Measurements from ENCODE around the gene AHDC1.

The AHDC1 gene

GRCh38 chr1:27605300-27605766 lies 1.4 kb upstream of the AHDC1 start:
- Histone ChIP-seq H3K27ac (no peak overlapping the region), H3K4me3 (no peak overlapping the region)
- no peak for TF ChIP-seq CTCF (IDR thresholded peaks at IDR 0.05)
- DNase-seq (ENCODE audit: low spot score), result no peak

- H3K27ac ChIP-seq, result peak overlapping the region; percentile 95 to 98
- TF ChIP-seq CTCF (IDR thresholded peaks at IDR 0.05), result no peak
Measured at GRCh38 chr1:27604579-27605299, 795 bp upstream of the AHDC1 start.

DNA sequence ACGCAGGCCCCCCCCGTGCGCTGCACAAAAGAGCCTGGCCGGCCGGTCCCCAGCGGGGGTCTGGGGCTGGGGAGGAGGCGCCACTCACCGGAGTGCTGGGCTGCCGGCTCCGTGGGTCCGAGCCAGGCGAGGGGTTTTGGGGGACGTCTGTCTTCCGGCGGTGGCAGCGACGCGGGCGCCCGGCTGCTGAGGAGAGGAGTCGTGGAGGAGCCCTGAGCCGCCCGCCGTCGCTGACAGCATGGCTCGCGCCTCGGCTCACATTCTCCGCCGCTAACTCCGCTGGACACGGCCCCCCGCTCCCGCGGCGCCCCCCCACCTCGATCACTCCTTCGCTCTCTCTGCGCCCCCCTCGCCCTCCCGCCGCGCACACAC lies 649 bp downstream of the AHDC1 start:
- no peak for TF ChIP-seq CTCF (IDR thresholded peaks at IDR 0.05)
- H3K27ac ChIP-seq, result peak overlapping the region; percentile 95 to 98
- DNase-seq (ENCODE audit: low spot score), result no peak
- H3K4me3 ChIP-seq, result peak overlapping the region; percentile 89

More at GRCh38 chr1:27604579-27605299, 795 bp upstream of the AHDC1 start:
- H3K4me3 ChIP-seq, result peak overlapping the region; percentile 89
- DNase-seq (ENCODE audit: low spot score), result no peak

DNA sequence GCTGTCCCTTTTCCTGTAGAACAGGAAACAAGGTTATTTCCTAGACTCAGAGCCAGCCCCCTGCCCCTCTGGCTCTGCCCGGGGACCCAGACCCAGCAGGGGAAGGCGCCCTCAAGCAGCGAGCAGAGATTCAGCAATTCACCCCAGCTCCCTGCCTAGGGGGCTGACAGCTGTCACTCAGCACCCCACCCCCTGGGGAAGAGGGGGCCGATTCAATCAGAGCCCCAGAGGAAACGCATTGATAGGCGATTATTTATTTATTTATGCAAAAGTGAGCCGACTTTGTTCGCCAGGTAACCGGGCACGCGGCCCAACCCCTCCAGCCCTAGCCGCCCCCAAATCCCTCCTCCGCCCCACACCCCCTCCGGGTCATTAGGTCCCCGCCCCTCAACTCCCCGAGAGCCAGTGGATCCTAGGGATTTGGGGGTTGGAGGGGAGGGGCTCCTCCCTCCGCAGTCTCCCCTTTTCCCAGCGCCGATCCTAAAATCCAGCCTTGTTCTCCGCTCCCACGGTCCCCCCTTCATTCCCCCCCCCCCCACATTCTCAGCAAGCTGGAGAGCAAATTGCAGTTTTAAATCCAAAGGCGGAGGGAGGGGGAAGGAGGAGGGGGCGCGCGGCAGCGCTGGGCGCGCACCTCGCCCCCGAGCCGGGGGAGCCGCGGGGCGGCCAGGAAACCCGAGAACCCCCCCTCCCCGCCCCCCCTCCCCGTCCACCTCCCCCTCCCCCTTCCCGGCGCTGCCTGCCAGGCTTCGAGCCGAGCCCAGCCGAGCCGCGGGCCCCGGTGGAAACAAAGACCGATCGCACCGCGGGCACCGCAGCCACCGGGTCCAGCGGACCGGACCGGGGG lies 1.3 kb downstream of the AHDC1 start:
- Histone ChIP-seq H3K4me3 (peak overlapping the region; percentile 89), H3K27ac (peak overlapping the region; percentile 95 to 98)
- TF ChIP-seq CTCF (IDR thresholded peaks at IDR 0.05), result no peak
- no peak for DNase-seq (ENCODE audit: low spot score)

GRCh38 chr1:27601771-27602461 lies 2.0 kb downstream of the AHDC1 start:
- TF ChIP-seq CTCF (IDR thresholded peaks at IDR 0.05), result no peak
- Histone ChIP-seq H3K4me3 (peak overlapping the region; percentile 89), H3K27ac (peak overlapping the region; percentile 95 to 98)
- DNase-seq (ENCODE audit: low spot score), result no peak

- no peak for DNase-seq (ENCODE audit: low spot score)
- TF ChIP-seq CTCF (IDR thresholded peaks at IDR 0.05), result no peak
- Histone ChIP-seq H3K4me3 (peak overlapping the region; percentile 89), H3K27ac (peak overlapping the region; percentile 95 to 98)
Measured at GRCh38 chr1:27601321-27601770, 2.6 kb downstream of the AHDC1 start.
